ENCODE data around the gene DDX20.
"Not testable (repeated sequence)": the region's sequence is repeated elsewhere in the genome, so short reads cannot be mapped to it uniquely, and the experiment has no call there.

Gene DDX20

DNA sequence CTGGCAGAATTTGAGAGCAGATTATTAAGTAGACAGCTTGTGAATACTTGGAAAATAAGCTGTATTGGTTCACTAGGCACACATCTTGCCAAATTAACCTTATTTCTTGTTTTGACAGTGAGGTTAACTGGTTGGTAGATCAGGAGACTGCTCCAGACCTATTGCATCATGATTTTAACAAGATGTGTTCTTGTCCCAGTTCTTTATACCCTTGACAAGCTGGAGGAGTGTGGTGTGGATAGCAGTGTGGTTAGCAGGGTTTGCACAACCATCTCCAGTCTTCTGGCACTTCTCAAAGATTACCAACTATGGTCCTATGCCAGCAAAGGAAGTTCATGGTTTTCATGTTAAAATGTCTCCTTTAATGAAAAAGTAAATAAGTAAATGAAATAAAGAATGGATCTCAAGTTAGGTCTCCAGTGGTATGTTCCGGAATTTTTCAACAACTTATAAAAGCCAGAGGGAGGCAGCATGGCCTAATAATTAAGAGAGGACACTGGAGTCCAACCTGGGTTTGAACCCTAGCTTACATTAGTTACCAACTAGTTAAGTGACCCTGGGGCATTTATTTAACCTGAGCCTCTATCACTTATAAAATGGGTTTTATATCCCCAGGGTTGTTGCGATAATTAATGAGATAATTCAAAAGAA lies 34.1 kb downstream of the DDX20 start:
- peaks cover 58% of the 10 kb centered on the region for H3K27me3 Mint-ChIP-seq
- H3K36me3 Mint-ChIP-seq (ENCODE audit: insufficient read depth) = no peaks in the 10 kb centered on the region
- no peak overlapping the region for H3K27ac Mint-ChIP-seq (ENCODE audit: low read depth)
- no peaks in the 10 kb centered on the region for H3K9me3 Mint-ChIP-seq
- H3K4me3 Mint-ChIP-seq = no peak overlapping the region
- ATAC-seq (replicated peaks; ENCODE audit: extremely low read depth, poor library complexity, severe bottlenecking) (no peak), DNase-seq (ENCODE audit: low spot score in 2 of 2) (no peak)
- H3K4me1 Mint-ChIP-seq = no peaks in the 10 kb centered on the region

DNA sequence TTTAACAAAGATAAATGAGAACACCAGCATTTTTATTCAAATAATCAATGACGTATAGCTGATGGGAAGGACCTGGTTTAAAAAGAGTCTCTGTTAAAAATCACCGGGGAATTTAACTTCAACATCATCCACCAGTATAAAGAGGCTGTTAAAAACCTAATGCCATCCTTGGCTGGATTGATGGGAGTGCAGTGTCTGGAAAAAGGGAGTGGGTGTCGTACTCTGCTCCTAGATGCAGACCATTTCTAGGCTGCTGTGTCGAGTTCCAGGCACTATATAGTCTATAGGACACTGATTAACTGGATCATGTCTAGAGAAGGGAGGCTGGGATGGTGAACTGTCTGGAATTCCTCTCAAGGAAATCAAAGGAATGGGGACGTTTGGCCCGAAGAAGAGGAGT lies 36.1 kb downstream of the DDX20 start:
- H3K27ac Mint-ChIP-seq (ENCODE audit: low read depth) = no peak overlapping the region
- no peak for DNase-seq (ENCODE audit: low spot score in 2 of 2)
- H3K27me3 Mint-ChIP-seq = peaks cover 51% of the 10 kb centered on the region
- H3K4me3 Mint-ChIP-seq = no peak overlapping the region
- no peak for ATAC-seq (replicated peaks; ENCODE audit: extremely low read depth, poor library complexity, severe bottlenecking)
- H3K9me3 Mint-ChIP-seq = no peaks in the 10 kb centered on the region
- H3K36me3 Mint-ChIP-seq (ENCODE audit: insufficient read depth) = no peaks in the 10 kb centered on the region
- no peaks in the 10 kb centered on the region for H3K4me1 Mint-ChIP-seq

DNA sequence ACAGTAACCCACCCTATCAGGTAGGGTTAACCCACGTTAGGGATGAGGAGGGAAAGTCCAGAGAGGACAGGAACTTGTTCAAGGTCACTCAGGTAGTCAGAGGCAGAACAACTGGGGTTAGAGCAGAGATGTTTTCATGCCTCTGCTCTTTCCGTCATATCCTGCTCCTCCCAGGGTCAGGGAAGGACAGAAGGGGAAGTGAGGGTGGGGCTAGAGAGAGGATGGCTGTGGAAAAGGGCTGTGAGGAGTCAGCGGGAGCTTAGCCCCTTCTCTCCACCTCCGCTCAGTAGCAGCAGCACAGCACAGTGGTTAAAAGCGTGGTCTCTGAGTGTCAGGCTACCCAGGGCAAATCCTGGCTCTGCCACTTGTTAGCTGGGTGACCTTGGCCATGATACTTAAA lies 36.5 kb downstream of the DDX20 start:
- no peak overlapping the region for H3K4me3 Mint-ChIP-seq
- peaks cover 51% of the 10 kb centered on the region for H3K27me3 Mint-ChIP-seq
- H3K4me1 Mint-ChIP-seq = no peaks in the 10 kb centered on the region
- H3K36me3 Mint-ChIP-seq (ENCODE audit: insufficient read depth) = no peaks in the 10 kb centered on the region
- ATAC-seq (replicated peaks; ENCODE audit: extremely low read depth, poor library complexity, severe bottlenecking) (no peak), DNase-seq (ENCODE audit: low spot score in 2 of 2) (no peak)
- no peak overlapping the region for H3K27ac Mint-ChIP-seq (ENCODE audit: low read depth)
- H3K9me3 Mint-ChIP-seq = no peaks in the 10 kb centered on the region

DNA sequence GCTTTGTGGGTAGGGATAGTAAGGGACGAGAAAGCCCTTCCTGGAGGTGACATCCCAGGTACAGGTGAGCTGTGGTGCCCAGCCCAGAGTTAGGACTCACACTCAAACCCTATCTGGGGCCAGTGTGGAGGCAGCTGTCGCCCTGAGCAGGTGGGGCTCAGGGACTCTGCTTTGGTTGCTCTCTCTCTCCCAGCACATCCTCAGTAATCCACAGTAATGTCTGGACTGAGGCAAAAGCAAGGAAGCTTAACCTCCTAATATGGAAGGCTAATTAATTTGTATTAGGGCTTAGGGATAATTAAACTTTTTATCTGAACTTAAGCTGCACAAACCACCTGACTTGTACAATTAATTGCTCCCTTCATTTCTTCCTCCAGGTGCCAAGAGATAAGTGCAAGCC lies 38.2 kb downstream of the DDX20 start:
- Mint-ChIP-seq H3K4me1 (no peaks in the 10 kb centered on the region), H3K36me3 (ENCODE audit: insufficient read depth) (no peaks in the 10 kb centered on the region), H3K27me3 (peaks cover 46% of the 10 kb centered on the region), H3K9me3 (no peaks in the 10 kb centered on the region), H3K27ac (ENCODE audit: low read depth) (no peak overlapping the region), H3K4me3 (no peak overlapping the region)
- DNase-seq (ENCODE audit: low spot score in 2 of 2) (no peak), ATAC-seq (replicated peaks; ENCODE audit: extremely low read depth, poor library complexity, severe bottlenecking) (no peak)

DNA sequence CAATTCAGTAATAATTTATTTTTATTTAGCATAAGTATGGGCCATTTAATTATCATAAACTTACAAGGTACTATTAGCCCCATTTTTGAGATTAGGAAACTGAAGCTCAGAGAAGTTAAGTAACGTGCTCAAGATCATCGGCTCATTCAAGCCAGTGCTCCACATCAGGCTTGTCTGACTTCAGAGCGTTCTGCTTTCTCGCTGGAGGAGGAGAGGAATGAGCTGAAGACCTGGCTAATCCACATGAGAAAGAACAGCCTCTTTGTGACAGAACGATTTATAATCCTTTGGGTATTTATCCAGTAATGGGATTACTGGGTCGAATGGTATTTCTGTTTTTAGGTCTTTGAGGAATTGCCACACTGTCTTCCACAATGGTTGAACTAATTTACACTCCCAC lies 39.7 kb downstream of the DDX20 start:
- Mint-ChIP-seq H3K4me3 (no peak overlapping the region), H3K36me3 (ENCODE audit: insufficient read depth) (no peaks in the 10 kb centered on the region), H3K4me1 (no peaks in the 10 kb centered on the region), H3K9me3 (no peaks in the 10 kb centered on the region), H3K27me3 (peaks cover 39% of the 10 kb centered on the region), H3K27ac (ENCODE audit: low read depth) (no peak overlapping the region)
- ATAC-seq (replicated peaks; ENCODE audit: extremely low read depth, poor library complexity, severe bottlenecking) (no peak), DNase-seq (ENCODE audit: low spot score in 2 of 2) (no peak)

DNA sequence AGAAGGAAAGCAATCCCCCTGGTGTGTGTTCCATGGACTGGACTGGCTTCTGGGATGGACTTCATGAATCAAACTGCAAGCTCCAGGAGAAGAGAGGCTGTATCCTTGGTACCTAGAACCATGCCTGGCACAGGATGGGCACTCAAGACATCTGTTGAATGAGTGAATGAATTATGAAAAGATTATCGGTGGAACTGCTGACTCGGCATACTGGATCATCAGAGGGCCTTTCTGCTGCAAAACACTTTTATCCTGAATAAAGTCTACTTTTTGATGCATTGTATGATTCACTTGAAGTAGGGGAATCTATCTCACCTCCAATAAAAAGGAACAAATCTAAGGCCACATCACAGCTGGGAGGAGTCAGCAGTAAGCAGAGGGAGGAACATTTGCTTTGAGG lies 42.9 kb downstream of the DDX20 start:
- no peak overlapping the region for H3K27ac Mint-ChIP-seq (ENCODE audit: low read depth)
- H3K27me3 Mint-ChIP-seq = peaks cover 14% of the 10 kb centered on the region
- no peaks in the 10 kb centered on the region for H3K36me3 Mint-ChIP-seq (ENCODE audit: insufficient read depth)
- H3K9me3 Mint-ChIP-seq = no peaks in the 10 kb centered on the region
- H3K4me1 Mint-ChIP-seq = no peaks in the 10 kb centered on the region
- DNase-seq (ENCODE audit: low spot score in 2 of 2) (no peak), ATAC-seq (replicated peaks; ENCODE audit: extremely low read depth, poor library complexity, severe bottlenecking) (no peak)
- no peak overlapping the region for H3K4me3 Mint-ChIP-seq

DNA sequence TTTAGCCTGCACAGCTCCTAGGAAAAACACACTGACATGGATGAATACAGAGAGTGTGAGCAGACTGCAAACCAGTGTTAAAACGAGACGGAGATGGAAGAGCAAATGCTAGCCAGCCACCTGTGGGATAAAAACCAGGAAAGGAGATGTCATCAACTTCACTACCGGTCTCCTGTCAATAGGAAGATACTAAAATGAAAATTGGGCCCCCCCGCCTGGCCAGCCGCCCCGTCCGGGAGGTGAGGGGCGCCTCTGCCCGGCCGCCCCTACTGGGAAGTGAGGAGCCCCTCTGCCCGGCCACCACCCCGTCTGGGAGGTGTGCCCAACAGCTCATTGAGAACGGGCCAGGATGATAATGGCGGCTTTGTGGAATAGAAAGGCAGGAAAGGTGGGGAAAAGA lies 44.0 kb downstream of the DDX20 start:
- H3K36me3 Mint-ChIP-seq (ENCODE audit: insufficient read depth); H3K4me3 Mint-ChIP-seq; H3K27ac Mint-ChIP-seq (ENCODE audit: low read depth); H3K9me3 Mint-ChIP-seq; H3K4me1 Mint-ChIP-seq; ATAC-seq (replicated peaks; ENCODE audit: extremely low read depth, poor library complexity, severe bottlenecking); DNase-seq (ENCODE audit: low spot score in 2 of 2): not testable (repeated sequence)
- H3K27me3 Mint-ChIP-seq = peaks cover 10% of the 10 kb centered on the region

DNA sequence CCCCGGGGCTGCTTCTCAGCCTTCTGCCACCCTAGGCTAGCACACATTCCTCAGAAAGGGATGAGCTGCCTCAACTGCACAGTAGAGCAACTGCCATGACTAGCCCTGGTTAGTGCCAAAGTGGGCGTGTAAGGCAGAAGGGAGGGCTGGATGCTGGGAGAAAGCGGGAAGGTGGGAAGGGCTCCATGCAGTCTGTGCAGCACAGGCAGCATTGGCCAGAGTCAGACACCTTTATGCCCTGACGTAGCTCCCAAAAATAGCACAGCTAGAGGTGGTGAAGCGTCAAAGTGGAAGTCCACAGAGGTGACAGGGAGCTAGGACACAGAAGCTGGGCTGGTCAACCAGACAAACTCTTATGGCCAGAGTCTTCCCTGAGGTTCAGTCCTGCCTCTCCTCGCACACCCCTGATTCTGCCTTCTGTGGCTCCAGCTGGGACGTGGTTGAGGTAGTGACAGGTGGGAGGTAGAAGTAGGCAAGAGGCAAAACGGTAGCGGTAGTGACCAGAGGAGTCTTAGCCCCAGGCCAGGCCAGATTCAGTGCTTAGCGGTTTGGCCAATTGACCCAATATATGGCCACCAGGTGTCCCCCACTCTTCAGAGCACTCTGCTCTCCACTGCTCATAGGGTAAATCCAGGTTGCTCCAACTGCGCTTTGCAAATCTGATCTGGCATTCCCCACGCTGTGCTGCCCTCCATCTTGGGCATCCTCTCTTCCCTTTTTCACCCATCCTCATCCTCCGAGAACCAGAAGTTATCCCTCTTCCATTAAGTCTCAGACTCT lies 45.6 kb downstream of the DDX20 start:
- Mint-ChIP-seq H3K27ac (ENCODE audit: low read depth) (no peak overlapping the region), H3K4me3 (no peak overlapping the region), H3K27me3 (peaks cover 18% of the 10 kb centered on the region), H3K4me1 (no peaks in the 10 kb centered on the region), H3K9me3 (no peaks in the 10 kb centered on the region), H3K36me3 (ENCODE audit: insufficient read depth) (no peaks in the 10 kb centered on the region)
- ATAC-seq (replicated peaks; ENCODE audit: extremely low read depth, poor library complexity, severe bottlenecking) (no peak), DNase-seq (ENCODE audit: low spot score in 2 of 2) (no peak)

DNA sequence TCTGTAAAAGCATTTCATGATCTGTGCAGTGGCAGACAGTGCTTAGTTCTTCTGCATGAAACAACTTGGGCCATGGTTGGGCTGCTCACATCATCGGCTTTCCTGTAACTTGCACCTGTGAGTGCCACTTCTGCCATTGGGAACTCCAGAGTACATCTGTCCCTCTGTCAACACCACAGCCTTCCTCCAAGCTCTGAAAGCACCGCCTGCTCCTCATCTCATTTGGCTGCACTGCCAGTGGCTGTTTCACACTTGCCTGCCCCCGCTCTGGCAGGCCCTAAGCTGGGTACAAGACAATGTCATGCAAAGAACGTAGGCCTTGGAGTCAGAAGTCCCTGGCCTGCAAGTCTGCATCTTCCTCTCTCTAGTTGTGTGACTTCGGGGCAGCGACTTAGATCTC lies 46.4 kb downstream of the DDX20 start:
- DNase-seq (ENCODE audit: low spot score in 2 of 2) = no peak
- Mint-ChIP-seq H3K9me3 (no peaks in the 10 kb centered on the region), H3K4me3 (no peak overlapping the region), H3K27ac (ENCODE audit: low read depth) (no peak overlapping the region), H3K36me3 (ENCODE audit: insufficient read depth) (no peaks in the 10 kb centered on the region), H3K27me3 (peaks cover 18% of the 10 kb centered on the region), H3K4me1 (no peaks in the 10 kb centered on the region)
- no peak for ATAC-seq (replicated peaks; ENCODE audit: extremely low read depth, poor library complexity, severe bottlenecking)

DNA sequence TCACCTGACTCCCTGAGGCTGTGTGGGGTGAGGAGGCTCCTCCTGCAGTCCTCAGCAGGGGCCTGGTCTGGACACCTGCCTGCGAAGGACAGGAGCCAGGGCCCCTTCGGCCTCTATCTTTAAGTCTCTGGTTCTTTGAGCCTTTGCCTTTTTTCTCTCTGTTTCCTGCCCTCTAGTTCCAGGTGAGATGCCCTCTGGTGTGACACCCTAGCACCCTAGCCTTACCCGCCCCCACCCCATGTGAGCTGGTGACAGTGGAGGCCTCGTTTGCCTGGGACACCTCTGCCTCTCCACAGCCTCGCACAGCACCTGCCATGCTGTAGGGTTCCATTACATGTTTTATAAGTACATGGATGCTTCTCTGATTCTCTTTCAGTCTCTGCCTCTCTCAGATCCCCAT lies 47.3 kb downstream of the DDX20 start:
- H3K4me1 Mint-ChIP-seq = no peaks in the 10 kb centered on the region
- peaks cover 18% of the 10 kb centered on the region for H3K27me3 Mint-ChIP-seq

DNA sequence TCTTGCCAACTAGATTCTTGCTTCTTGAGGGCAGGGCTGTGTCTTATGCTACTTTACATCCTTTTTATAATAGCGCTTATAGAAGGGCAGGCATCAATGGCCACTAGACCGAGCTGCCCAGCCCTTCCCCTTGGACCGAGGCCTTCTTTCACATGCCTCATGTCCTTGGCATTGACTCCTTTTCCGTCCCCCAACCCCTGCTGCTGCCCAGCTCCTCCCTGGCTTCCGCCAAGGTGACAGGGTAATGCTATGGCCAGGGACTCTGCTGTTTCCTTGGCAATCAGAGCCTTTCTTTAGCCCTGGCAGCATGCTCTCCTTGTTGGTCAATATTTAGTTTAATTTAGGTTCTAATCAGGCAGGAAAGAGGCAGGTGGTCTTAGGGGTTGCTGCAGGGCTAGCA lies 48.2 kb downstream of the DDX20 start:
- H3K4me1 Mint-ChIP-seq = no peaks in the 10 kb centered on the region
- peaks cover 18% of the 10 kb centered on the region for H3K27me3 Mint-ChIP-seq
- no peak overlapping the region for H3K27ac Mint-ChIP-seq (ENCODE audit: low read depth)
- H3K9me3 Mint-ChIP-seq = no peaks in the 10 kb centered on the region
- H3K36me3 Mint-ChIP-seq (ENCODE audit: insufficient read depth) = no peaks in the 10 kb centered on the region
- DNase-seq (ENCODE audit: low spot score in 2 of 2) (no peak), ATAC-seq (replicated peaks; ENCODE audit: extremely low read depth, poor library complexity, severe bottlenecking) (no peak)
- H3K4me3 Mint-ChIP-seq = no peak overlapping the region

More for the DNA sequence above, 47.3 kb downstream of the DDX20 start:
- no peak for DNase-seq (ENCODE audit: low spot score in 2 of 2)
- Mint-ChIP-seq H3K4me3 (no peak overlapping the region), H3K9me3 (no peaks in the 10 kb centered on the region), H3K36me3 (ENCODE audit: insufficient read depth) (no peaks in the 10 kb centered on the region), H3K27ac (ENCODE audit: low read depth) (no peak overlapping the region)
- ATAC-seq (replicated peaks; ENCODE audit: extremely low read depth, poor library complexity, severe bottlenecking) = no peak

DNA sequence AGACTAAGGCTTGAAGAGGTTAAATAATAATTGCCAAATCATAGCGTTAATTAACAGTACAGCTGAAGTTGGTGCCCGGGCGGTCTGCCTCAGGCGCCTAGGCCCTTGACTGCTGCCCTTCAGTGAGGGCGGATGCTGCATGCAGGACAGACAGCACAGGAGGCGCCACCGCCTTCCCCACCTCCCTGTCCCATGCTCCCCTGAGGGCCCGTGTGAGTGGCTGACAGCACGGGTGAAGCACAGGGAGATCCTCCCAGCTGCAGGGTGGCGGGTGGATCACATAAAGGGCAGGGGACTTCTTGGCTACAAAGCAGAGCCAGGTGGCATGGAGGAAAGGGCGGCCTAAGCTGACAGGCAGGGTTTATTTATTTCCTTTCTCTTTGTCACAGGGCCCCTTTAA lies 49.1 kb downstream of the DDX20 start:
- Mint-ChIP-seq H3K4me3 (no peak overlapping the region), H3K27ac (ENCODE audit: low read depth) (no peak overlapping the region), H3K9me3 (no peaks in the 10 kb centered on the region), H3K4me1 (no peaks in the 10 kb centered on the region), H3K27me3 (peaks cover 18% of the 10 kb centered on the region), H3K36me3 (ENCODE audit: insufficient read depth) (no peaks in the 10 kb centered on the region)
- no peak for ATAC-seq (replicated peaks; ENCODE audit: extremely low read depth, poor library complexity, severe bottlenecking)
- DNase-seq (ENCODE audit: low spot score in 2 of 2) = no peak

DNA sequence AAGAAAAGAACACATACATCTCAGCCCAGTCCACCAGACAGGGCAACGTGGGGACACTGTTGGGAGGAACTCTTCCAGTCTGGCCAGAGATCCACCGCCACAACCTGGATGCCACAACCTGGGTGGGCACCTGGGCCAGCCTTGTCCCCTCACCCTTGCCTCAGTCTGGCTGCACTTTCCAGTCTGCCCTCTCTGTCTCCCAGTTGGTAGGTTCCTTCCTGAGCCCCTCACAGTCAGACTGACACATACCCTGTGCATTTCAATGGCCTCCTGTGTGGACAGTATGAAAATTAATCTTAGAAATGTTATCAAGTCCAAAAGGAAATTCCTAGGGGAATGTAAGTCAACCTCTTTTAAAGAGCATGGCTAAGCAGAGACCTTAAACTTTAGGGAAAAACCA lies 49.5 kb downstream of the DDX20 start:
- DNase-seq (ENCODE audit: low spot score in 2 of 2) (no peak), ATAC-seq (replicated peaks; ENCODE audit: extremely low read depth, poor library complexity, severe bottlenecking) (no peak)
- Mint-ChIP-seq H3K27me3 (peaks cover 18% of the 10 kb centered on the region), H3K4me1 (no peaks in the 10 kb centered on the region), H3K9me3 (no peaks in the 10 kb centered on the region), H3K36me3 (ENCODE audit: insufficient read depth) (no peaks in the 10 kb centered on the region), H3K4me3 (no peak overlapping the region), H3K27ac (ENCODE audit: low read depth) (no peak overlapping the region)
